Mucosa of rectum (tissue), 2 donors: ENCODE data around the gene SLC24A4.

ENCODE experiments used
- H3K27ac ChIP-seq, 2 donors: one replicate each; pipeline ENCODE4 v1.7.0; 2013; ENCODE audit warnings: inconsistent platforms in 2 of 2, low read depth in 2 of 2, low read length in 2 of 2
- H3K27me3 ChIP-seq, 2 donors: one replicate each; pipeline ENCODE4 v1.7.0; 2013; ENCODE audit warnings: low read length in 2 of 2; ENCODE audit not compliant: control insufficient read depth in 2 of 2, insufficient read depth in 2 of 2
- H3K36me3 ChIP-seq, 2 donors: one replicate each; pipeline ENCODE4 v1.7.0; 2013; ENCODE audit warnings: low read length in 2 of 2; ENCODE audit not compliant: control insufficient read depth in 2 of 2, insufficient read depth in 2 of 2
- H3K4me1 ChIP-seq, 2 donors: one replicate each; pipeline ENCODE4 v1.7.0; 2013; ENCODE audit warnings: low read length in 2 of 2, mild to moderate bottlenecking in 1 of 2; ENCODE audit not compliant: control insufficient read depth in 2 of 2, insufficient read depth in 2 of 2
- H3K4me3 ChIP-seq, 2 donors: one replicate each; pipeline ENCODE4 v1.7.0; 2013; ENCODE audit warnings: low read length in 2 of 2
- H3K9ac ChIP-seq, 2 donors: one replicate each; pipeline ENCODE4 v1.7.0; 2013; ENCODE audit warnings: low read length in 2 of 2, low read depth in 1 of 2, mild to moderate bottlenecking in 1 of 2
- H3K9me3 ChIP-seq, 2 donors: one replicate each; pipeline ENCODE4 v1.7.0; 2013; ENCODE audit warnings: low read length in 2 of 2; ENCODE audit not compliant: control insufficient read depth in 2 of 2
- donor health status: healthy.
- donor health status: Normal muscosa, but diverticular disease.

Gene SLC24A4

GRCh38 chr14:92521058-92521415, 198.1 kb downstream of the SLC24A4 start:
- Histone ChIP-seq H3K36me3 (no peaks in the 10 kb centered on the region), H3K4me3 (no peak overlapping the region), H3K27ac (no peak overlapping the region), H3K4me1 (peaks cover 0 to 10% of the 10 kb centered on the region in 2 donors), H3K9me3 (no peaks in the 10 kb centered on the region), H3K27me3 (no peaks in the 10 kb centered on the region), H3K9ac (no peak overlapping the region)

GRCh38 chr14:92523752-92524151, 200.8 kb downstream of the SLC24A4 start:
- Histone ChIP-seq H3K9me3 (no peaks in the 10 kb centered on the region), H3K4me3 (no peak overlapping the region), H3K4me1 (peaks cover 0 to 3% of the 10 kb centered on the region in 2 donors), H3K36me3 (no peaks in the 10 kb centered on the region), H3K27me3 (no peaks in the 10 kb centered on the region), H3K9ac (no peak overlapping the region), H3K27ac (no peak overlapping the region)

- Histone ChIP-seq H3K9ac (no peak overlapping the region), H3K4me3 (no peak overlapping the region), H3K9me3 (no peaks in the 10 kb centered on the region), H3K27ac (no peak overlapping the region), H3K36me3 (no peaks in the 10 kb centered on the region), H3K27me3 (no peaks in the 10 kb centered on the region), H3K4me1 (peaks cover 0 to 3% of the 10 kb centered on the region in 2 donors)
Measured at GRCh38 chr14:92524602-92525185, 201.7 kb downstream of the SLC24A4 start.

- H3K27ac ChIP-seq: peak overlapping the region in 1 of 2 donors; percentile 2
- no peaks in the 10 kb centered on the region for H3K36me3 ChIP-seq
- H3K9ac ChIP-seq: no peak overlapping the region
- peaks cover 0 to 3% of the 10 kb centered on the region in 2 donors for H3K4me1 ChIP-seq
- no peaks in the 10 kb centered on the region for H3K9me3 ChIP-seq
- no peaks in the 10 kb centered on the region for H3K27me3 ChIP-seq
- no peak overlapping the region for H3K4me3 ChIP-seq
Measured at GRCh38 chr14:92525322-92526095, 202.5 kb downstream of the SLC24A4 start.

- H3K27me3 ChIP-seq: no peaks in the 10 kb centered on the region
- H3K9me3 ChIP-seq: no peaks in the 10 kb centered on the region
- no peak overlapping the region for H3K4me3 ChIP-seq
- peaks cover 6 to 9% of the 10 kb centered on the region in 2 donors for H3K4me1 ChIP-seq
- no peak overlapping the region for H3K9ac ChIP-seq
- no peak overlapping the region for H3K27ac ChIP-seq
- H3K36me3 ChIP-seq: no peaks in the 10 kb centered on the region
Measured at GRCh38 chr14:92527721-92528120, 204.8 kb downstream of the SLC24A4 start.

GRCh38 chr14:92528486-92529100, 205.6 kb downstream of the SLC24A4 start:
- Histone ChIP-seq H3K4me1 (peaks cover 10% of the 10 kb centered on the region in 2 donors), H3K27ac (no peak overlapping the region)

GRCh38 chr14:92529903-92530302, 206.9 kb downstream of the SLC24A4 start:
- Histone ChIP-seq H3K27ac (no peak overlapping the region), H3K4me1 (peaks cover 10 to 11% of the 10 kb centered on the region in 2 donors), H3K36me3 (no peaks in the 10 kb centered on the region), H3K27me3 (no peaks in the 10 kb centered on the region), H3K9ac (no peak overlapping the region), H3K9me3 (no peaks in the 10 kb centered on the region), H3K4me3 (no peak overlapping the region)

More at GRCh38 chr14:92528486-92529100, 205.6 kb downstream of the SLC24A4 start:
- no peak overlapping the region for H3K4me3 ChIP-seq
- no peak overlapping the region for H3K9ac ChIP-seq
- no peaks in the 10 kb centered on the region for H3K9me3 ChIP-seq
- H3K36me3 ChIP-seq: no peaks in the 10 kb centered on the region
- no peaks in the 10 kb centered on the region for H3K27me3 ChIP-seq

GRCh38 chr14:92531106-92531873, 208.3 kb downstream of the SLC24A4 start:
- H3K4me3 ChIP-seq: no peak overlapping the region
- no peak overlapping the region for H3K9ac ChIP-seq
- peaks cover 11 to 21% of the 10 kb centered on the region in 2 donors for H3K4me1 ChIP-seq
- no peaks in the 10 kb centered on the region for H3K9me3 ChIP-seq
- H3K36me3 ChIP-seq: no peaks in the 10 kb centered on the region
- no peak overlapping the region for H3K27ac ChIP-seq
- no peaks in the 10 kb centered on the region for H3K27me3 ChIP-seq

GRCh38 chr14:92532490-92533163, 209.7 kb downstream of the SLC24A4 start:
- H3K9ac ChIP-seq: no peak overlapping the region
- H3K9me3 ChIP-seq: no peaks in the 10 kb centered on the region
- no peaks in the 10 kb centered on the region for H3K36me3 ChIP-seq
- H3K4me1 ChIP-seq: peaks cover 11 to 21% of the 10 kb centered on the region in 2 donors
- H3K4me3 ChIP-seq: no peak overlapping the region
- H3K27ac ChIP-seq: peak overlapping the region in 1 of 2 donors; percentile 38
- H3K27me3 ChIP-seq: no peaks in the 10 kb centered on the region
